HG03280 (cell line): ENCODE results near the gene GPD2.
A peak's percentile ranks its signal among the peaks of the same experiment; 100 is the strongest.
"Not testable (repeated sequence)": the region's sequence is repeated elsewhere in the genome, so short reads cannot be mapped to it uniquely, and the experiment has no call there.

ENCODE experiments used
- ATAC-seq: cut with Tn5 transposase; IDR thresholded peaks from one replicate; pipeline ENCODE4 v1.9.1; 2021; ENCODE audit warnings: mild to moderate bottlenecking, moderate library complexity; ENCODE audit not compliant: unreplicated experiment

GPD2 gene

GRCh38 chr2:156522864-156523440 is 86.8 kb downstream of the GPD2 start:
- no peak for ATAC-seq

GRCh38 chr2:156526950-156527636 is 90.9 kb downstream of the GPD2 start:
- peak; percentile 95 for ATAC-seq

- ATAC-seq: not testable (repeated sequence)
Observed at GRCh38 chr2:156528583-156528982, 92.4 kb downstream of the GPD2 start.

GRCh38 chr2:156532989-156533388 is 96.8 kb downstream of the GPD2 start:
- no peak for ATAC-seq

- no peak for ATAC-seq
Observed at GRCh38 chr2:156536534-156536933, 100.4 kb downstream of the GPD2 start.

GRCh38 chr2:156537141-156537540 is 101.0 kb downstream of the GPD2 start:
- ATAC-seq: no peak

GRCh38 chr2:156538083-156538504 is 101.9 kb downstream of the GPD2 start:
- ATAC-seq: peak; percentile 51

- ATAC-seq: no peak
Observed at GRCh38 chr2:156539086-156539860, 103.1 kb downstream of the GPD2 start.

GRCh38 chr2:156540706-156541105 is 104.5 kb downstream of the GPD2 start:
- no peak for ATAC-seq

- ATAC-seq: no peak
Observed at GRCh38 chr2:156541229-156541628, 105.0 kb downstream of the GPD2 start.

GRCh38 chr2:156541706-156542105 is 105.5 kb downstream of the GPD2 start:
- no peak for ATAC-seq

GRCh38 chr2:156548413-156548812 is 112.2 kb downstream of the GPD2 start:
- ATAC-seq: no peak

- no peak for ATAC-seq
Observed at GRCh38 chr2:156553714-156554442, 117.7 kb downstream of the GPD2 start.

GRCh38 chr2:156561326-156561725 is 125.1 kb downstream of the GPD2 start:
- no peak for ATAC-seq

- no peak for ATAC-seq
Observed at GRCh38 chr2:156562124-156562523, 125.9 kb downstream of the GPD2 start.

- no peak for ATAC-seq
Observed at GRCh38 chr2:156563994-156564753, 128.0 kb downstream of the GPD2 start.

- ATAC-seq: no peak
Observed at GRCh38 chr2:156565066-156565710, 129.0 kb downstream of the GPD2 start.

GRCh38 chr2:156573710-156574109 is 137.5 kb downstream of the GPD2 start:
- ATAC-seq: no peak

GRCh38 chr2:156574112-156574511 is 137.9 kb downstream of the GPD2 start:
- ATAC-seq: no peak

GRCh38 chr2:156576005-156576404 is 139.8 kb downstream of the GPD2 start:
- ATAC-seq: no peak
